CD4-positive, alpha-beta T cell treated with Interleukin-6 at 100 ng/mL for 8 hours (primary cell): ENCODE results near the gene IRAK3.
"Not testable (repeated sequence)": the region's sequence is repeated elsewhere in the genome, so short reads cannot be mapped to it uniquely, and the experiment has no call there.

Source experiments
- DNase-seq: peaks from one replicate; pipeline ENCODE4 v3.0.0-alpha.2; 2020; ENCODE audit warnings: mixed read lengths, low spot score

IRAK3 gene

GRCh38 chr12:66170606-66171005, 18.4 kb upstream of the IRAK3 start:
- no peak for DNase-seq

- not testable (repeated sequence) for DNase-seq
Measured at GRCh38 chr12:66174391-66175325, 14.4 kb upstream of the IRAK3 start.

DNA sequence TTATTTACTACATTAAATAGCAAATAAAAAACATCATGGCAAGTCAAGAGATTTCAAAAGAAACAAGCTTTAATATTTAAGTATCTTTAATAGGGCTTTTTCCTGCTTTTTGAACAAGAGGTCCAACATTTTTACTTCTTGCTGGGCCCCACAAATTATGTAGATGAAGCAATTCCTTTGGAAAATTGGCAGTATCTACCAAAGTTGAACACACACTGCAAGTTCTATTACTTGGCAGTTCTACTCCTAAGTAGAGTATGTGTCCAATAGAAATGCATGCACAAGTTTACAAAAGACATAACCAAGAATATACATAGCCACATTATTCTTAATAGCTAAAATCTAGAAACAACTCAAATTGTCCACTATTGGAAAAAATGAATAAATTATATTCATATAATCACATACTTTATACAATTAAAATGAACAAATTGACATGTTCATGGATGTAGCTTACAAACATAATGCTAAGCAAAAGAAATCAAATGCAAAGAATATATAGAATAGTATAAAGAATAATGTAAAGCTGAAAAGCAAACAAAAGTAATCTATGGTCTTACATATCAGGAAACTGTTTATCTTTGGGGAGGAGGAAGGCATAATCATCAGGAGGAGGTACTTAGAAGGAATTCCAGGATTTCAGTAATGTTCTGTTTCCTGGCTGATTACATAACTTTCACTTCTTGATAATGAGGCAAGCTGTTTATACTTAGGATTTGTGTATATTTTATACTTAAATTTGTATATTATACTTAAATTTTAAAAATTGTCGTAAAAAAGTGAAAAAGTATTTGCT, 12.7 kb upstream of the IRAK3 start:
- DNase-seq, result no peak

DNA sequence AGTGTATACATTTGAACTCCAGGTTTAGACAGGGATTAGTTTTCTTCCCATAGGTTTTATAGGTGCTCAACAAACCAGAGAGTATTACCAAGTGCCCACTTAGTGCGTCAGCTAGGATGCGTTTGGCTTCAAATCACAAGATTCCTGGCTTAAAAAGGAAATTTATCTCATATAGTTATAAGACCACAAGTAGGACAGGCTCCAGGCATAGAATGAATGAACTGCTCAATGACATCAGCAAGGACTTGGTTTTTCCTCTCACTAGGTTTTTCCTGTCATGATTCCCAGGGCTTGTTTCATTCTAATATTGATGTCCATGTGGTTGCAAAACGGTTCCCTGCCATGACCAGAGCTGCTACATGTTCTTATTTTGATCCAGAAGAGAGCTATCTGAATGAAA, 6.1 kb upstream of the IRAK3 start:
- DNase-seq, result no peak

DNA sequence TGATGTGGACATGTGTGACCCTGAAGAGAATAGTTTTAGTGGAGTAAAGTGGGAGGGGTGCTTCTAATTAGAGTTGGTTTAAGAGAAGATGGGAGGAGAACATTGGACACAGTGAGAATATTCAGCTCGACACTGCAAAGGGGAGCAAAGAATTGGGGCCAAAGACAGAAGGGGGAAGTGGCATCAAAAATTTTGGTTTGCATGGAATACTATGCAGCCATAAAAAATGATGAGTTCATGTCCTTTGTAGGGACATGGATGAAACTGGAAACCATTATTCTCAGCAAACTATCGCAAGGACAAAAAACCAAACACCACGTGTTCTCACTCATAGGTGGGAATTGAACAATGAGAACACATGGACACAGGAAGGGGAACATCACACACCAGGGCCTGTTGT, 4.2 kb upstream of the IRAK3 start:
- DNase-seq, result not testable (repeated sequence)

GRCh38 chr12:66187036-66187435, 2.0 kb upstream of the IRAK3 start:
- no peak for DNase-seq

GRCh38 chr12:66187821-66188220, 1.2 kb upstream of the IRAK3 start:
- no peak for DNase-seq

- DNase-seq, result no peak
Measured at GRCh38 chr12:66189486-66189843, 451 bp downstream of the IRAK3 start.

- no peak for DNase-seq
Measured at GRCh38 chr12:66189889-66190288, 875 bp downstream of the IRAK3 start.

DNA sequence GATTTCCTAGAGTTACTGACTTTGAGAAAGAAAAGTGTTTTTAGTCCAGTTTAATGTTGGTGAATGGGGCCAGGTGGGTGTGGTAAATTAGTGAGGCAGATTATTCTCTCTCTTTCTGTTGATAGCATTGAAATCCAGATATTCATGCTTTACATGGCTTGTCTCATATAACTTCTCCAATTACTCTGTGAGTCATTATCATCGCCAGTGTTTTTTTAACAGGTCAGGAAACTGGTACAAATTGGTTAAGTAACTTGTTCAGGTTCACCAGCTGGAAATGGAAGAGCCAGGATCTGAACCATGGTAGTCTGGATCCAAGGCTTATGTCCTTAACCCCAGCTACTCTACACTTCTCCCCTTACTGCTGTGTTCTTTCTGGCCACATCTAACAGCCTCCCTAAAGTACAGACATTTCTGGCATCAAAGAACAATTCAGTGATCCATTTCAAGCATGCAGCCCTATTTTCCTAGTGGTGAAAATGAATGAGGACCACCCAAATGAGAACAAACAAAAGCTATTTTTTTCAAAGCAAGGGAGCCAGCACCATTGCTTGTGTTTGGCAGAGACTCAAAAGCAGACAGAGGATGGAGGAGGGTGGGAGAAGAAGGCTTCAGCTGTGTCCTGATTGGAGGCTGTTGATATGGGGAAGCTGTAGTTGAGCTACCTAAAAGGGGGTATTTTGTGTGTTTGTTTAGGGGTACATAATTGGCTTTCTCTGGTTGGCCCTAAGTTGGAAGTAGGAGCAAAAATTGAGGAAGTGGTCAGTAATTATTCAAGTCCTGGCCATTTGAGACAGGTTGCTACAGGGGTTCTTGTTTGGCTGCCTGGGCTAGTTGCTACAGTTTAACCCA, 1.7 kb downstream of the IRAK3 start:
- no peak for DNase-seq

DNA sequence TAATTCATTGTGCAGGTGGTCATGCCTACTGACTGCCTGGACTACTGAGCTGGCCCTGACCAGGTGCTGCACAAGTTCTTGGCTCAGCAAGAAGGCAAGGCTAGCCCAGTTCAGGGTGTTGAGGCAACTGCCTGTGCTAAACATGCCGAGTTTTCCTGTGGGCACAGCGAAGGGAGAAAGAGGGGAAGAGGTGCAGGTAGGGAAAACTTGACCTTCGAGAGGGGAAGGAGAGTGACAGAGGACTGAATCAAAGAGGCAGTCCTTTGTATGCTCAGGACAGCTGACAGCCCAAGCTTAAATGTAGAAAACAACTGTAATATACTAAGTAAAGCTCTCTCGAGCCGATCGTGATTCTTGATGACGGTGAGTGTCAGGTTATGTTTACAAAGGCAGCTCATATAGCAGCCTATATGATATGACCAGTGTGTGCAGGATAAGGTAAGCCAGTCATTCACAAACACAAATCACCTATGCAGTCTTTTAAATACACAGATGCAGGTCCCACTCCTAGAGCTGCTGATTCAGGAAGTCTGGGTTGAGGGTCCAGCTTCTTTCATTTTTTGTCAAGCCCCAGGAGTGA, 2.6 kb downstream of the IRAK3 start:
- no peak for DNase-seq

DNA sequence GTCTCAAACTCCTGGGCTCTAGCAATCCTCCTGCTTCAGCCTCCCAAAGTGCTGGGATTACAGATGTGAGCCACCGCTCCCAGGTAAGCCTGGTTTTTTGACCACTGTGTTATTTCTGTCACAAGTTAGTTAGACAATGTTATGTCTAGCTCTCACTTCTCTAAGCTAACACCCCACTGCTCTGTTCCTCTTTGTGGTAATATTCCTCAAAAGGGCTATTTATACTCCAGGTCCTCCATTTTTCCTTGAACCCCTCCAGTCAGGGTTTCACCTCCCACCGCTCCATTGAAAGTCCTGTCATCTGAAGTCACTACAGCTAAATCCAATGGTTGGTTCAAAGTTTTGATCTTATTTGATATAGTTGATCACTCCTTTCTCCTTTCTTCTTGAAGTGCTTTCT, 5.1 kb downstream of the IRAK3 start:
- DNase-seq, result no peak

GRCh38 chr12:66195242-66195641, 6.2 kb downstream of the IRAK3 start:
- no peak for DNase-seq

DNA sequence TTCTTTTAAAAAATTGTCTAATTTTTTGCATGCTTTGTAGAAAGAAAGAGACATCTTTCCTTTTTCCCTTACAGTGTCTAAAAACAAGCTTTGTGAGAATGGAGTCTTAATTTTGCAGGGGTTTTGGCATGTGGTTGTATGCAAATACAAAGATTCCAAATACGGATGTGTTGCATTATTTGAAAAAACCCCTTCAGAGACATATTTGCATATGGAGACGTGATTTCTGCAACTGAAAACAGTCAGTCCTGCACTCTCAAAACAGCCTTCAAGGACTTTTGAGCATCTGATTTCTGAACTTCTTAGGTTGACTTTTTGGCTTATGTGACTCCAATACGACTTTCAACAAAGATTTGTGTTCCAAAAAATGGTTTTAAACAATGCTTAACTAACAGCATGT, 7.8 kb downstream of the IRAK3 start:
- no peak for DNase-seq

DNA sequence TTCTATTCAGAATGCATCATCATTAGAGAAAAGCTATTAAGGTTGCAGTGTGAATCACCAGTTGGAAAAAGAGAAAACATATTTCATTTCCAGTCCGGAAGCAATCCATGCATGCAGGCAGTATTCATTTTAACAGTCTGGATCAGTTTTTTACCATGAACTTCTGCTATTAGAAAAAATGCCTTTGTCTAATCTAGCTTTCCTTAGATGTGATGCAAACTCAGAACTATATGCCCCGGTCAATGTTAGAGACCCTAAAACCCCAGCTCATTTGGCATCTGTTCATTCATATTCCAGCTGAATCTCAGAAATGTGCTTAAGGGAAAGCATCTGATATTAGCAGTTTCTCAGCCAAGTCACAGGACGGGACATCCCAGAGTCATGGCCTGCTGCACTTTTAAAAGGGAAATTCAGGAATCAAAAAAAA, 8.5 kb downstream of the IRAK3 start:
- DNase-seq, result no peak

DNA sequence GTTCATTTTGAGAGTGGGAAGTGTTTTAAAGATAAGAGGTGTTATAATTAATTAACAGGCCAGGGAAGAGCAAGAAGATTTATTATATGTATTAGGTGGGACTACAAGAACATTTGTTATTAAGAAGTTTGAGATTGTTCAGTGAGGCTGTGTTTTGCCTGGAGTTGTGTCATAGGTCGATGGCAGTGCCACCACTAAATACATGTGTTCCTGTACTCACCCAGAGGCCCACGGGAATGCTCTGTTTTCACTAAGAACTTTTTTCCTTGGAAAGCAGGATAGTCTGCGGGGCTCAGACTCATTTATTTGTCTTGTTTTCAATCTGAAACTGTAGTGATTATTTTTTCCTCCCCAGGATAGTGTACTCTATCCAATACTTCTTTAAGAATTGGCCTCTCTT, 10.1 kb downstream of the IRAK3 start:
- DNase-seq, result no peak

- DNase-seq, result no peak
Measured at GRCh38 chr12:66199831-66200509, 11.0 kb downstream of the IRAK3 start.

DNA sequence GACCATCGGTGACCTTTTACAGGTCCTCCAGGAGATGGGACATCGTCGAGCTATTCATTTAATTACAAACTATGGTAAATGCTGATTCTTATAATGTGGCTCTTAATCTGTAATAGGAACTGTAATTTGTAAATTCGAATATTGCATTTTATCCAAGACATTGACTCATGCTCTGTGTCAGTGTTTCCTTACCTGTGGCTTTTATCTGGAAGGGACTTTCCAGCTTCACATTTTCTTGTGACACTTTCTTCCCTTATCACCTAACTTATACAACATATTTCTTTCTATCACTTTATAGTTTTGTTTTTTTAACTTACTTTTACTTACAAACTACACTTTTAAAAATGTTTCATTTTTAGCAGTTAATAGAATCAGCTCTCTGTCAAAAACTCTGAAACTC, 14.8 kb downstream of the IRAK3 start:
- DNase-seq, result no peak

- no peak for DNase-seq
Measured at GRCh38 chr12:66206141-66206540, 17.1 kb downstream of the IRAK3 start.

- DNase-seq, result no peak
Measured at GRCh38 chr12:66210840-66211239, 21.8 kb downstream of the IRAK3 start.

GRCh38 chr12:66211573-66211972, 22.6 kb downstream of the IRAK3 start:
- DNase-seq, result not testable (repeated sequence)
